GM18867 (cell line): ENCODE results near the gene RAD9A.
"Not testable (repeated sequence)": the region's sequence is repeated elsewhere in the genome, so short reads cannot be mapped to it uniquely, and the experiment has no call there.

ENCODE experiments used
- ATAC-seq: cut with Tn5 transposase; IDR thresholded peaks from one replicate; pipeline ENCODE4 v1.9.1; 2021; ENCODE audit warnings: mild to moderate bottlenecking, moderate library complexity; ENCODE audit not compliant: unreplicated experiment

Gene RAD9A

DNA sequence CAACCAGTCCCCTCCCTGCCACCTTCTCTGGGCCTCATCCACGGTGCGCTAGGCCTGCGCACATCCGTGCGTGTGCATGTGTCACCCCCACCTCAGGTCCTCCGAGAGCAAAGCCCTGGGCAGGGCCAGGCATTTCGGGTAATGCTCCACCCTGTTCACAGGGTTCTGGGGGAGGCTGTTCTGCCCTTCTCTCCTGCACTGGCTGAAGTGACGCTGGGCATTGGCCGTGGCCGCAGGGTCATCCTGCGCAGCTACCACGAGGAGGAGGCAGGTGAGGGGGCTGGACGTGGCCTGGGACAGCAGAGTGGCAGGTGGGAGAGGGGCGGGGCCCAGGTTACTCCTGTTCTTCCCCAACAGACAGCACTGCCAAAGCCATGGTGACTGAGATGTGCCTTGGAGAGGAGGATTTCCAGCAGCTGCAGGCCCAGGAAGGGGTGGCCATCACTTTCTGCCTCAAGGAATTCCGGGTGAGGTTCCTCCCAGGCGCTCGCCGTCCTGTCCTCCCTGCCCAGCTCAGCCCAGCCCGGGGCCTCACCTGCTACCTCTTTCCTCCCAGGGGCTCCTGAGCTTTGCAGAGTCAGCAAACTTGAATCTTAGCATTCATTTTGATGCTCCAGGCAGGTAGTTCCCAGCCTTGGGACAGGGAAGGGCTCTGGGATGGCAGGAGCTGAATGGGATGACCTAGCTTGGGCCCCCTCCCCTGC, 3.9 kb downstream of the RAD9A start:
- ATAC-seq: no peak

DNA sequence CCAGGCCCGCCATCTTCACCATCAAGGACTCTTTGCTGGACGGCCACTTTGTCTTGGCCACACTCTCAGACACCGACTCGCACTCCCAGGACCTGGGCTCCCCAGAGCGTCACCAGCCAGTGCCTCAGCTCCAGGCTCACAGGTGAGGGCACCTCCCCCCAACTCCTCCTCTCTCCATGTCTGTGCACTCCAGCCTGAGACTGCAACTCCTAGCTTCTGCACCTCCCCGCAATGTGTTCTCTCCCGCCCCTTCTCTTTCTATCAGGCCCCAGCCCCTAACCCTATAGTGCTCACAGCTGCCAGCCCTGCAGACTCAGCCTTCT, 4.4 kb downstream of the RAD9A start:
- no peak for ATAC-seq

DNA sequence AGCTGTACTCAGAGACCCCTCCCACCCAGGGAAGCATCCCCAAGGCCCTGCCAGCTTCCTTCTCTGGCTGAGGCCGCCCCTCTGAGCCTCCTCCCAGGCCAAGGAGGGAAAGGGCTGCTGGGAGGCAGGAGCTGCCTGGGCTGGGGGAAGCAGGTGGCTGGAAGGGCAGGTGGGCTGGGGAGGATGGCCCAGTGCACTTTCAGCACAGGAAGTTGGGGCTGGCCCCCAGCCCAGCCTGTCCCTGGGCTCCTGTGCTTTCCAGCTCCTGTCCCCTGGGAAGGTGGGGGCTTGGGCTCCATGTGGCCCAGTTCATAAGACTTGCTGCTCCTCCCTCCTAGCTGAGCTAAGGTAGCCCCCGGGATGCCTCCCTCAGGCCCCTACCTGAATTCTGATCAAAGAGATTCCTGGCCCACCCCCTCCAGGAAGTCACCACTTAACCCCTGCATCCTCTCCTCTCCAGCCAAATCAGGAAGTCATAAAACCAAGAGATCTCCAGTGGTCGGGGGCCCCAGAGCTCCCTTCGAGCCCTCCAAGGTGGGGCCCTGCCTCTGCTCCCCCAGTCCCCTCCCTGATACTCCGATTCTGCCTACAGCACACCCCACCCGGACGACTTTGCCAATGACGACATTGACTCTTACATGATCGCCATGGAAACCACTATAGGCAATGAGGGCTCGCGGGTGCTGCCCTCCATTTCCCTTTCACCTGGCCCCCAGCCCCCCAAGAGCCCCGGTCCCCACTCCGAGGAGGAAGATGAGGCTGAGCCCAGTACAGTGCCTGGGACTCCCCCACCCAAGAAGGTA, 5.0 kb downstream of the RAD9A start:
- no peak for ATAC-seq

DNA sequence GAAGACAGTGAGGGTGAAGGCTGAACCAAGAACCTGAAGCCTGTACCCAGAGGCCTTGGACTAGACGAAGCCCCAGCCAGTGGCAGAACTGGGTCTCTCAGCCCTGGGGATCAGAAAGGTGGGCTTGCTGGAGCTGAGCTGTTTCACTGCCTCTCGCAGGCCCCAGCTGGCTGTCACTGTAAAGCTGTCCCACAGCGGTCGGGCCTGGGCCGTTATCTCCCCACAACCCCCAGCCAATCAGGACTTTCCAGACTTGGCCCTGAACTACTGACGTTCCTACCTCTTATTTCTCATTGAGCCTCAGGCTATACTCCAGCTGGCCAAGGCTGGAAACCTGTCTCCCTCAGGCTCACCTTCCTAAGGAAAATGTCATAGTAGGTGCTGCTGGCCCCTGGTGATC, 5.8 kb downstream of the RAD9A start:
- ATAC-seq: no peak

DNA sequence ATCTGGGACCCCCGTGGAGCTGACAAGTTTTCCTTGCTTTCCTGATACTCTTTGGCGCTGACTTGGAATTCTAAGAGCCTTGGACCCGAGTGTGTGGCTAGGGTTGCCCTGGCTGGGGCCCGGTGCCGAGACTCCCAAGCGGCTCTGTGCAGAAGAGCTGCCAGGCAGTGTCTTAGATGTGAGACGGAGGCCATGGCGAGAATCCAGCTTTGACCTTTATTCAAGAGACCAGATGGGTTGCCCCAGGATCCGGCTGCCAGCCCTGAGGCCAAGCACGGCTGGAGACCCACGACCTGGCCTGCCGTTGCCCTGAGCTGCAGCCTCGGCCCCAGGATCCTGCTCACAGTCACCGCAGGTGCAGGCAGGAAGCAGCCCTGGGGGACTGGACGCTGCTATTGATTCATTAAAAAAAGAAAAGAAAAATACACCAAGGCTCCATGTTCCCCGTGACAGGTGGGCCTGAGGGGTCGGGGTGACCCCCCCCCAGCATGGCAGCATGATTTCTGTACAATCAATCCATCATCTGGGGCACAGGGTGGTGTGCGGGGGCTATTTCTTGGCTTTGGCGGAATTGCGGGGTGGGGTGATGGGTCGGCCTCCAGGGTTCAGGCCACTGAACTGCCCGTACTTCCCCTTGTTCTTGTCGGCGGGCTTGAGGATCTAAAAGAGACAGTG, 6.3 kb downstream of the RAD9A start:
- no peak for ATAC-seq

DNA sequence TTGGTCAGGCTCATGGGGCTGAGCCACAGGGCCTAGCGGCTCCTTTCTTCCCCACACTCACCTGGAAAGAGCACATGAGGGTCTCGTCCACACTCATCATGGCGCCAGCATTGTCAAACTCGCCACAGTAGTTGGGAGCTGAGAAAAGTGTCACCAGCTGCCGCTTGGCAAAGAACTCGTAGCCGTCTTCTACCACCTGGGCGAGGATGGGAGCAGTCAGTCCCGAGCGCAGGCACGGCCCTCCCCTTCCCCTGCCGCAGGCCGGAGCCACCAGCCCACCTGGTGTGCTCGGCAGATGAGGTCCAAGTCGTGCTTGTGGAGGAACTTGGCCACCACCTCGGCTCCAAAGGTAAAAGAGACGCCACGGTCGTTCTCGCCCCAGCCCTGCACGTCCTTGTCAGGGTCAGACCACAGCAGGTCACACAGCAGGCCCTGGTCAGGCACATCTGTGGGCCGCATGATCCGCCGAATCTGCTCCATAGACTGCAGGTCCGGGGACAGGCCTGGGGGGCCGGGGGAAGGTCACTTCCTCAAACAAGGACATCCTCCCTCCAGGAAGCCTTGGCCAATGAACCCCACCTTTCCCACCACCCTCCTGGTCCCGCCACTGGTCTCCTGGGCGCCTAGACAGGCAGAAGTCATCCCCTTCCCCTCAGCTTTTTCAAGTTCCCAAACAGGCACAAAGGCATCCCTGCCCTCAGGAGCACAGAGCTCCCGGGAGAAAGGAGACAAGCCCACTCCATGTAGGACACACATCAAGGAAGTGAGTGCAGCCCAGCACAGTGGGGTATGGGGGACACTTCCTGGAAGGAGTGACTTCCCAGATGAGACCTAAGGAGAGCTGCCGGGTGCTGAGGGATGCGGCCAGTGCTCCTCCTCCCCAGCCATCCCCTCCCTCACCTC, 7.1 kb downstream of the RAD9A start:
- ATAC-seq: no peak

DNA sequence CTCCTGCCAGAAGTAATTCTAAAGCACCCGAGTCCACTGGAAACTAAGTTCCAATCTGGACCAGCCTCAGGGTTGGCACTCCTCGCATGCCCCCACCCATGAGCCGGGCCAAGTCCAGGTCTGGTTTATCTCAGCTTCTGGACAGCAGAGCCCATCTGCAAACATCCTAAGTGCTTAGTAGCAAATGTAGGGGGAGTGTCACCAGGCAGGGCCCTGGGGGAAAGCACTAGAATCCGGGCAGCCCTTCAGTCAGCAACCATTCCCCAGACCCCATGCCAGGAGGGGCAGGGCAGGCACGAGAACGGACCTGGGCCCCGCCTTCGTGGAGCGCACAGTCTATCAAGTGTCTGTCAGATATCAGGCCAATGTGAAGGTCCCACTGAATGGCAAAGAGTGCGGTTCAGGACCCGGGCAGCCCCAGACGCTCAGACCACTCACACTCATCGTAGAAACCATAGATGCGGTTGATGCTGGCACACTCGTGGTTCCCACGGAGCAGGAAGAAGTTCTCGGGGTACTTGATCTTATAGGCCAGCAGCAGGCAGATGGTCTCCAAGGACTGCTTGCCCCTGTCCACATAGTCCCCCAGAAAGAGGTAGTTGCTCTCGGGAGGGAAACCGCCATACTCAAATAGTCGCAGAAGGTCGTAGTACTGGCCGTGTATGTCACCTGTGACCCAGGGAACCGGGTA, 8.6 kb downstream of the RAD9A start:
- no peak for ATAC-seq

DNA sequence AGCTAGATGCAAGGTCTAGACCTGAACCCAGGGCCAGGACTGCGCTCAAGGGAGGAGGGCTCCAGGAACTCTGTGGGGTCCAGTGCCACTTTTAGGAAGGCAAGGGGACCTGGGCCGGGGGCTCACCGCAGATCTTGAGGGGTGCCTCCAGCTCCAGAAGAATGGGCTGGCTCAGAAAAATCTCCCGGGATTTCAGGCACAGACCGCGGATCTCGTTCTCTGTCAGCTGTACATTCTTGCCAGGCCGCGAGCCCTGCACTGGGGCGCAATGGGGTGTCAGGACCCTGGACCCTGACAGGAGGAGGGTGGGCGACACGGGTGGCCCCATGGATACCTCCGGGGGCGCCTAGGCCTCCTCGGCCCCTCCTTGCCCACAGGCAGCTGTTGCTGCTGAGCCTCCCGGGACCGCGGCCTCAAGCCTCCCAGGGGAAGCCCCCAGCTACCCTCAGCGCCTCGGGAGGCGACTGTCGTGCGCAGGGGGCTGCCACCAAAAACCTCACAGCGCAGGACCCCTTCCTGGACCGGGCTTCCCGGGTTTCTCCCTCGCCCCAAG, 9.2 kb downstream of the RAD9A start:
- ATAC-seq: no peak

DNA sequence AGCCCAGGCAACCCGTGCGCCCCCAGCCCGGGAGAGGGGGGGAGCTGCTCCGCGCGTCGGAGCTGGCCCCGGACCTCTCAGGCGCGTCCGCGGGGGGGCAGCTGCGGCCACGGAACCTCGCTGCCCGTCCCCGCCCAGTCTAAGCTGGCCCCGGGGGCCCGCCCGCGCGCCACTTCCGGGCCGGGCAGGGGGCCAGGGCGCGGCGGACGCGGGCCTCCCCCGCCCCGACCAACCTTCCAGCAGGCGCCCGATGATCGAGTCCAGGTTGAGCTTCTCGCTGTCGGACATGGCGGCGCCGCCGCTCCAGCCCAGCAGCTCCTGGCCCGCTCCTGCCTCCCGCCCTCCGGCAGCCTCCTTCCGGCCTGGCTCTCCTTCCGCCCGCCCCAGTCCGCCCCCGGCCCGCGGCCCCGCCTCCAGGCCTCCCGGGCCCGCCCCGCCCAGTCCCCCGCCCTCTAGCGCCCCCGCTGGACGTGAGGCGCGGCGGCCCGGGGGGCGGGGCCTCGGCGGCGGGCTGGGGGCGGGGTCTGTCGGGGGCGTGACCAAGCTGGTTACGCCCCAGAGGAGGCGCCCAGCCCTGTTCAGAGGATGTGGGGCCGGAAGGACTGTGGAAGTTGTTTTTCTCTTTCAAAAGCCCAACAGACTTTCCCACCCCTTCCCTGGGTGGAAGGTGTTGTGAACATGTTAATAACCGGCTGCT, 9.9 kb downstream of the RAD9A start, which contains the start of gene PPP1CA:
Gene PPP1CA (minus strand): TSS at position 364 of the 697 bp plus-strand sequence. CDS start 76 bp downstream, at position 288.
- peak; percentile 57 for ATAC-seq

DNA sequence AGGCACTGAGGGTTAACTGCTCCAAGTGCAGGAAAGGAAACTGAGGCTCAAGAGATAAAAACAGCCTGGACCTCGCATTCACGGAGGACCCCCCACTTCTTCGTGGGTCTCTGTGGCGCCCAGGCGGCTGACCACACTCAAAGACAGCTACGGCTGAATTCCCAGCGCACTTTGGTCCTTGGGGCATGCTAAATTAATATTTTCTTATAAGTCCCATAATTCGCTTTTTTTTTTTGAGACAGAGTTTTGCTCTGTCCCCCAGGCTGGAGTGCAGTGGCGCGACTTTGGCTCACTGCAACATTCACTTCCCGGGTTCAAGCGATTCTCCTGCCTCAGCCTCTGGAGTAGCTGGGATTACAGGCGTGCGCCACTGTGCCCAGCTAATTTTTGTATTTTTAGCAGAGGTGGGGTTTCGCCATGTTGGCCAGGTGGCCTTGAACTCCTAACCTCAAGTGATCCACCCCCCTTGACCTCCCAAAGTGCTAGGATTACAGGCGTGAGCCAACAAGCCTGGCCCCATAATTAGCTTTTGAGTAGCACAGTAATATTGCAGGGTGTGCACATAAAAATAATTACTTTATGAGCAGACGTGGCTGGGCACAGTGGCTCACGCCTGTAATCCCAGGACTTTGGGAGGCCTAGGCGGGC, 10.5 kb downstream of the RAD9A start:
- not testable (repeated sequence) for ATAC-seq

DNA sequence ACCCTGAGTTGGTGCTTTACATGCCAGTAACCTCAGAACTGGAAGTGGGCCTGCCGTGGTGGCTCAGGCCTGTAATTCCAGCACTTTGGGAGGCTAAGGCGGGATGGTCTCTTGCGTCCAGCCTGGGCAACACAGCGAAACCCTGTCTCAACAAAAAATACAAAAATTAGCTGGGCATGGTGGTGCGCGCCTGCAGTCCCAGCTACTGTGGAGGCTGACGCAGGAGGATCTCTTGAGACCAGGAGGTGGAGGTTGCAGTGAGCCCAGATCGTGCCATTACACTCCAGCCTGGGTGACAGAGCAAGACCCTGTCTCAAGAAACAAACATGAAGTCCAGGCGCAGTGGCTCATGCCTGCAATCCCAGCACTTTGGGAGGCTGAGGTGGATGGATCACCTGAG, 11.3 kb downstream of the RAD9A start:
- not testable (repeated sequence) for ATAC-seq

DNA sequence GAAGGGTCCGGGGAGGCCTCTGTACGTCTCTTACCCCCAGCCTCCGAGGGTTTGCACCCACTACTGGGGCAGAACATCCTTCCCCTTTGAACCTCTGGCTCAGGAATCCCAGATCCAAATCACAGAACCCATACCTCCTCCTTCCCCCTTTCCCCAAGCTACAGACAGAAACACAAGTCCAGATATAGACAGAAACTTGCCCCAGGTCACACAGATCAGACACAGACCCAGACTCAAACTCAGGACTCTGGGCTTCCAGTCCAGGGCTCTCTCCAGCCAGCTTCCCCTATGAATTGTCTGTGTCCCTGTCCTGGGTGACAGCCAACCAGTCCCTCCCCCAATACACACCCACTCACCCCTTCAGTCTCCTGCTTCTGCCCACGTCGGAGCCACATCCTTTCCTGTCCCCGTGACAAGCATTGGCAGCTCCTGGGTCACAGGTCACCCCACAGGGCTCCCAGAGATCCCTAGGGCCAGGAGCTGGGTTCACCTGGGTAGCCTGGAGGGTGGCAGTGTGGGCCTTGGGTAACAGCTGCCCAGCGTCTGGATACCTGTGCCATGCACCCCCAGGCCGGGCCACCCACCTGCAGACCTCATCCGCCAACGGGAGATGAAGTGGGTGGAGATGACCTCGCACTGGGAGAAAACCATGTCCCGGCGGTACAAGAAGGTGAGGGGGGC, 12.9 kb downstream of the RAD9A start:
- ATAC-seq: no peak

DNA sequence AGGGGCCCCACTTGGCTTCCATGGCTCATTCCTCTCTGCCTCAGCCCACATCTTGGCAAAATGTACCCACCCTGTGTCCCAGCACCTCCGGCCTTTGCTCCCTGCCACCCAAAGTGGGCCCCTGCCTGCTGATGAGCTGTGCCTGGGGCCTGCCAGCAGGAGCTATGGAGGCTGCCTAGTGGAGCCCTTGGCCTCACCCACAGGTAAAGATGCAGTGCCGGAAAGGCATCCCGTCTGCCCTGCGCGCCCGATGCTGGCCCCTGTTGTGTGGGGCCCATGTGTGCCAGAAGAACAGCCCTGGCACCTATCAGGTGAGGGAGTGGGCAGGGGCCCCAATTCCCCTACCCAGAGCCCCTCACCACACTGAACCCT, 13.4 kb downstream of the RAD9A start:
- no peak for ATAC-seq

DNA sequence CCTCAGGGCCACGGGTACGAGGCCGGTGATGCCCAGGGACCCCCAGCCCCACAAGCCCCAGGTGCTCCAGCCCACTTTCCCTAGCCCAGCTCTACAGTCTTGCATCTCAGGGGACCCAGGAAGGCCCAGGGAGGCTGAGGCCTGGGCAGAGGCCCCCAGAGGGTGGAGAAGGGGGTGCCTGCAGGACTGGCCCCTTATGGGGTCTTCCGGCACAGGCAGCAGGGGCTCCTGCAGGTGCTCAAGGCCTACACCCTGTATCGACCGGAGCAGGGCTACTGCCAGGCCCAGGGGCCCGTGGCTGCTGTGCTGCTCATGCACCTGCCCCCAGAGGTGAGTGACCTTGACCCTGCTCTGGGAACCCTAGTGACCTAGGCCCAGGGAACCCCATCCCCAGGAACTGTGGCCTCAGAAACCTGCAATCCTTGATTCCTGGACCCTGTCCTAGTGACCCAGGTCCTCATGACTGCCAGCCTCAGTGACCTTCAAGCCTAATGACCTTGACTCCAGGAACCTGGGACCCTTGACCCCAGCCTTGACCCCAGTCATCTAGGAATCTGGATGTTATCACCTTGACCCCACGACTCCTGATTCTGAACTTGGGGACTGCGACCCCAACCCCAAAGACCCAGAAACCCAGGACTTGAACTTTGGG, 14.0 kb downstream of the RAD9A start:
- ATAC-seq: no peak

DNA sequence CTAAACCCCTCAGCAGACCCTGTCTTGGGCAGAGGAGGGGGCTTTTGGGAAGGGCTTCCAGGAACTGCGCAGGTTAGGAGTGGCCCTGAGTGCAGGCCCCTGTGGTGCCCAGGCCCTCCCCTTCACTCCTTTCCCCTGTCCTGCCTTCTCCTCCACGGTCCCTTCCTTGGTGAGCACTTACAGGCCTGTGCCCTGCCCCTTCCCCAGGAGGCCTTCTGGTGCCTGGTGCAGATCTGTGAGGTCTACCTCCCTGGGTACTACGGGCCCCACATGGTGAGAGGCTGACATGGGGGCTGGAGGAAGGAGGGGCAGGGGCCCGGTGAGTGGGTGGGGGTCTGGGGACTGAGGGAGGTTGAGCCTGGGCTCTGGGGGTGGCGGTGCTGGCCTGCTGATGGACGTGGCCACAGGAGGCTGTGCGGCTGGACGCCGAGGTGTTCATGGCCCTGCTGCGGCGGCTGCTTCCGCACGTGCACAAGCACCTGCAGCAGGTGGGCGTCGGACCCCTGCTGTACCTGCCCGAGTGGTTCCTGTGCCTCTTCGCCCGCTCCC, 14.7 kb downstream of the RAD9A start:
- ATAC-seq: no peak

DNA sequence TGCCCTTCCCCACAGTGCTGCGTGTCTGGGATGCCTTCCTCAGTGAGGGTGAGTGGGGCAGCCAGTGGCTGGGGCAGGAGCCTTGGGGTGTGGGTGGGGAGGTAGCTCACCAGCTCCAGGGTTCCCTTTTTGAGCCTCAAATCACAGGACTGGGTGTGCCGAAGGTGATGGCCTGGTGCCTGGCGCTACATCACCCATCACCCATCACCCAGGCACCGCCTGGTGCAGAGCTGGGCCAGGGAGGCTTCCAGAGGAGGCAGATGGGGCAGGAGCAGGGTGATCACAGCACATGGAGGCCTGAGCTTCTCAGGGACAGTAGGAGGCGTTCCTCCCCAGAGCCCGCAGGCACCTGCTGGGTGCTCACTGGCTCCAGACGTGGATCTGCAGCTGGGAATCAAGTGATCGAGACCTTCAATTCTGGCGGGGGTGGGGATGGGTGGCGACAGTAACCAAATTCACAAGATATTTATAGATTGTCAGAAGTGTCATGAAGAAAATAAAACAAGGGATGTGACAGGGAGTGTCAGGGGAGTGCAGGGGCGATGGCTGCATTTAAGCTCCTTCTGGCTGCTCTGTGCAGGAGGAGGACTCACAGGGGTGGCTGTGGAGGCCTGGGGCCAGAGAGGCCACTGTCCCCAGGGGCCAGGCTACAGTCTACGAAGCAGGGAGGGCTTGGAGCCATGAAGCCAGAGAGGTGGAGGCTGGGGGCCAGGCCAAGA, 15.3 kb downstream of the RAD9A start:
- no peak for ATAC-seq

DNA sequence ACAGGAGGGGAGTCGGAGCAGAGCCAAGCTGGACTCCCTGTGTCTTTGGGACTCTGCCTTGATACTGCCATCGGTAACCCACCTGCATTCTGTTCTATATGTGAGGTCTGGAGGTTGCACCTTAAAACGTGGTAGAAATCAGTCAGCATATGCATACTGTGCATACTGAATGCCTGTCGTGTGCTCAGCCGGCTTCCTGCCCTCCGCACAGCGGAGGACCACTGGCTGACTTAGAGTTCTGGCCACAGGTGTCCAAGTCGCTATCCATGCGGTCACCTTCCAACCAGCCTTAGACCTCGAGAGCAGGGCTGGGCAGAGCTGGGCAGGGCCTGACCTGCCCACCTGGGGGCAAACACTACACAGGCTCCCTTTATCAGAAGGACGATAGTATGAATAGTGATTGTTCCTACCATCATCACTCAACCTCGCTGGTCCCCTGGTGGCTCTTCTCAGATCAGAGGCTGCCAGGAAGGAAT, 15.9 kb downstream of the RAD9A start:
- no peak for ATAC-seq
